Neutrophil (primary cell): ENCODE results near the gene GDAP1L1.

Experiments
- H3K27ac ChIP-seq: fragments of 200-600 bp; sonication (generic); 2 replicates; pipeline ENCODE4 v1.5.1; 2016; ENCODE audit warnings: mild to moderate bottlenecking, moderate library complexity
- H3K27me3 ChIP-seq: fragments of 200-600 bp; sonication (generic); 2 replicates; pipeline ENCODE4 v1.6.0; 2016; ENCODE audit warnings: mild to moderate bottlenecking
- H3K36me3 ChIP-seq: fragments of 200-600 bp; sonication (generic); 2 replicates; pipeline ENCODE4 v1.5.1; 2017
- H3K4me1 ChIP-seq, 2 experiments: fragments of 200-600 bp in 1 of 2; sonication (generic) in 1 of 2; 1 replicate in 1 of 2; 2 replicates in 1 of 2; pipeline versions ENCODE4 v1.5.1 to v1.6.1; 2013 to 2016; ENCODE audit warnings: low read depth in 1 of 2, low read length in 1 of 2, mild to moderate bottlenecking in 1 of 2, moderate library complexity in 1 of 2; ENCODE audit not compliant: control insufficient read depth in 1 of 2, insufficient read depth in 1 of 2
- H3K4me3 ChIP-seq, 2 experiments: fragments of 200-600 bp in 1 of 2; sonication (generic) in 1 of 2; 1 replicate in 1 of 2; 2 replicates in 1 of 2; pipeline ENCODE4 v1.5.1; 2013 to 2016; ENCODE audit warnings: low read depth in 1 of 2, low read length in 1 of 2, mild to moderate bottlenecking in 1 of 2, moderate library complexity in 1 of 2
- H3K9me3 ChIP-seq: fragments of 200-600 bp; sonication (generic); 2 replicates; pipeline ENCODE4 v1.5.1; 2016
- CTCF ChIP-seq: fragments of 200-600 bp; sonication (generic); IDR thresholded peaks from 2 replicates; pipeline ENCODE4 v1.5.1; 2016; ENCODE audit warnings: antibody characterized with exemption

Gene GDAP1L1

GRCh38 chr20:44258226-44258890, 11.2 kb downstream of the GDAP1L1 start:
- TF ChIP-seq CTCF = no peak

GRCh38 chr20:44264287-44264686, 17.2 kb downstream of the GDAP1L1 start:
- Histone ChIP-seq H3K4me3 (no peak overlapping the region), H3K27ac (no peak overlapping the region), H3K4me1 (no peaks in the 10 kb centered on the region), H3K9me3 (no peaks in the 10 kb centered on the region), H3K27me3 (no peaks in the 10 kb centered on the region), H3K36me3 (no peaks in the 10 kb centered on the region)
- no peak for TF ChIP-seq CTCF

More at GRCh38 chr20:44258226-44258890, 11.2 kb downstream of the GDAP1L1 start:
- Histone ChIP-seq H3K27me3 (no peaks in the 10 kb centered on the region), H3K4me3 (no peak overlapping the region), H3K4me1 (no peaks in the 10 kb centered on the region), H3K27ac (no peak overlapping the region), H3K36me3 (no peaks in the 10 kb centered on the region), H3K9me3 (no peaks in the 10 kb centered on the region)

GRCh38 chr20:44268802-44269201, 21.7 kb downstream of the GDAP1L1 start:
- no peaks in the 10 kb centered on the region for H3K9me3 ChIP-seq
- no peaks in the 10 kb centered on the region for H3K27me3 ChIP-seq
- H3K4me3 ChIP-seq = no peak overlapping the region
- no peak for TF ChIP-seq CTCF
- no peaks in the 10 kb centered on the region for H3K4me1 ChIP-seq
- no peak overlapping the region for H3K27ac ChIP-seq
- no peaks in the 10 kb centered on the region for H3K36me3 ChIP-seq

- Histone ChIP-seq H3K36me3 (no peaks in the 10 kb centered on the region), H3K27ac (no peak overlapping the region), H3K27me3 (no peaks in the 10 kb centered on the region), H3K9me3 (no peaks in the 10 kb centered on the region), H3K4me3 (no peak overlapping the region), H3K4me1 (no peaks in the 10 kb centered on the region)
- TF ChIP-seq CTCF = no peak
Observed at GRCh38 chr20:44271915-44272663, 25.0 kb downstream of the GDAP1L1 start.

- H3K27me3 ChIP-seq = no peaks in the 10 kb centered on the region
- H3K36me3 ChIP-seq = no peaks in the 10 kb centered on the region
- no peak overlapping the region for H3K4me3 ChIP-seq
- no peaks in the 10 kb centered on the region for H3K9me3 ChIP-seq
- no peak overlapping the region for H3K27ac ChIP-seq
- no peaks in the 10 kb centered on the region for H3K4me1 ChIP-seq
- no peak for TF ChIP-seq CTCF
Observed at GRCh38 chr20:44273231-44274215, 26.4 kb downstream of the GDAP1L1 start.
